K562 (cell line): Measurements from ENCODE around the gene ENTR1.

Source experiments
- ELF4 ChIP-seq: fragments of 450-650 bp; formaldehyde crosslinking; IDR thresholded peaks from 2 replicates; pipeline ENCODE4 v1.4.0; 2022; ENCODE audit warnings: missing genetic modification characterization
- FOXM1 ChIP-seq, 2 experiments: fragments of 450-650 bp in 1 of 2; sonication (generic) in 1 of 2; formaldehyde crosslinking in 1 of 2; IDR thresholded peaks; 2 replicates each; pipeline versions ENCODE4 v1.6.1 to v1.9.0; 2017 to 2022; ENCODE audit warnings: low read depth in 2 of 2, mild to moderate bottlenecking in 2 of 2, missing genetic modification reagents in 1 of 2, moderate library complexity in 1 of 2
- NFE2L1 ChIP-seq: fragments of 450-650 bp; IDR thresholded peaks from 2 replicates; pipeline ENCODE4 v1.6.1; 2016; ENCODE audit warnings: missing genetic modification characterization, low read depth, mild to moderate bottlenecking, missing compliant biosample characterization, moderate library complexity, borderline replicate concordance
- NR2C2 ChIP-seq, 2 experiments: fragments of 200-800 bp in 1 of 2; sonication (Bioruptor generic) in 1 of 2; sonication (generic) in 1 of 2; formaldehyde crosslinking in 1 of 2; IDR thresholded peaks; 2 replicates each; pipeline versions ENCODE4 v1.6.1 to v1.8.0; 2016 to 2022; ENCODE audit warnings: mild to moderate bottlenecking in 1 of 2, missing compliant biosample characterization in 1 of 2, missing genetic modification characterization in 1 of 2, missing genetic modification reagents in 1 of 2
- RHOXF2B ChIP-seq: fragments of 250-450 bp; sonication (Bioruptor Pico); conservative IDR thresholded peaks from 2 replicates; pipeline ENCODE4 v1.5.1; 2021
- RUNX1 ChIP-seq: sonication (generic); IDR thresholded peaks from 2 replicates; pipeline ENCODE4 v1.6.1; 2016; ENCODE audit warnings: antibody characterized with exemption, low read depth
- SAFB ChIP-seq: fragments of 200-400 bp; formaldehyde crosslinking; IDR thresholded peaks from 2 replicates; pipeline ENCODE4 v1.6.1; 2017; ENCODE audit warnings: low read depth, low read length, borderline replicate concordance
- SMAD2 ChIP-seq: fragments of 150-350 bp; IDR thresholded peaks from 2 replicates; pipeline ENCODE4 v1.6.1; 2014; ENCODE audit warnings: low read depth, mild to moderate bottlenecking, low read length
- TEAD4 ChIP-seq, 2 experiments: sonication (generic) in 1 of 2; formaldehyde crosslinking in 1 of 2; IDR thresholded peaks; 2 replicates each; pipeline versions ENCODE4 v1.6.1 to v1.8.0; 2012 to 2022; ENCODE audit warnings: borderline replicate concordance in 1 of 2, inconsistent platforms in 1 of 2, low read length in 1 of 2, mild to moderate bottlenecking in 1 of 2, missing genetic modification reagents in 1 of 2
- ZHX1 ChIP-seq: fragments of 150-350 bp; conservative IDR thresholded peaks from 2 replicates; pipeline ENCODE4 v1.6.1; 2014; ENCODE audit warnings: low read length
- TF ChIP-seq, protein P1 (sequence below): sonication (generic); formaldehyde crosslinking; IDR thresholded peaks from 2 replicates; pipeline ENCODE4 v1.8.0; 2022; ENCODE audit warnings: mild to moderate bottlenecking, missing genetic modification reagents, borderline replicate concordance
- TF ChIP-seq, protein P2 (sequence below): sonication (generic); formaldehyde crosslinking; IDR thresholded peaks from 2 replicates; pipeline ENCODE4 v1.8.1; 2022; ENCODE audit warnings: missing genetic modification reagents
- TF ChIP-seq, protein P3 (sequence below), 3 experiments: IDR thresholded peaks in 2 of 3; conservative IDR thresholded peaks in 1 of 3; 2 replicates each; pipeline ENCODE4 v1.5.1; 2011 to 2012; ENCODE audit warnings: low read length in 3 of 3, mild to moderate bottlenecking in 3 of 3, control low read depth in 2 of 3, improper control_type of control experiment in 1 of 3, inconsistent platforms in 1 of 3, low read depth in 1 of 3, mixed read lengths in 1 of 3, moderate library complexity in 1 of 3; ENCODE audit not compliant: insufficient read depth in 2 of 3

- TF ChIP-seq SAFB, result no peak
- TF ChIP-seq NFE2L1 (tag), result no peak
- TF ChIP-seq SMAD2, result no peak
- TF ChIP-seq ZHX1, result no peak
- TF ChIP-seq, protein P1, sequence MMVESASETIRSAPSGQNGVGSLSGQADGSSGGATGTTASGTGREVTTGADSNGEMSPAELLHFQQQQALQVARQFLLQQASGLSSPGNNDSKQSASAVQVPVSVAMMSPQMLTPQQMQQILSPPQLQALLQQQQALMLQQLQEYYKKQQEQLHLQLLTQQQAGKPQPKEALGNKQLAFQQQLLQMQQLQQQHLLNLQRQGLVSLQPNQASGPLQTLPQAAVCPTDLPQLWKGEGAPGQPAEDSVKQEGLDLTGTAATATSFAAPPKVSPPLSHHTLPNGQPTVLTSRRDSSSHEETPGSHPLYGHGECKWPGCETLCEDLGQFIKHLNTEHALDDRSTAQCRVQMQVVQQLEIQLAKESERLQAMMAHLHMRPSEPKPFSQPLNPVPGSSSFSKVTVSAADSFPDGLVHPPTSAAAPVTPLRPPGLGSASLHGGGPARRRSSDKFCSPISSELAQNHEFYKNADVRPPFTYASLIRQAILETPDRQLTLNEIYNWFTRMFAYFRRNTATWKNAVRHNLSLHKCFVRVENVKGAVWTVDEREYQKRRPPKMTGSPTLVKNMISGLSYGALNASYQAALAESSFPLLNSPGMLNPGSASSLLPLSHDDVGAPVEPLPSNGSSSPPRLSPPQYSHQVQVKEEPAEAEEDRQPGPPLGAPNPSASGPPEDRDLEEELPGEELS (CRISPR knock-in tag), result no peak
- TF ChIP-seq, protein P2, sequence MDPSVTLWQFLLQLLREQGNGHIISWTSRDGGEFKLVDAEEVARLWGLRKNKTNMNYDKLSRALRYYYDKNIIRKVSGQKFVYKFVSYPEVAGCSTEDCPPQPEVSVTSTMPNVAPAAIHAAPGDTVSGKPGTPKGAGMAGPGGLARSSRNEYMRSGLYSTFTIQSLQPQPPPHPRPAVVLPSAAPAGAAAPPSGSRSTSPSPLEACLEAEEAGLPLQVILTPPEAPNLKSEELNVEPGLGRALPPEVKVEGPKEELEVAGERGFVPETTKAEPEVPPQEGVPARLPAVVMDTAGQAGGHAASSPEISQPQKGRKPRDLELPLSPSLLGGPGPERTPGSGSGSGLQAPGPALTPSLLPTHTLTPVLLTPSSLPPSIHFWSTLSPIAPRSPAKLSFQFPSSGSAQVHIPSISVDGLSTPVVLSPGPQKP, result no peak
- TF ChIP-seq, protein P3, sequence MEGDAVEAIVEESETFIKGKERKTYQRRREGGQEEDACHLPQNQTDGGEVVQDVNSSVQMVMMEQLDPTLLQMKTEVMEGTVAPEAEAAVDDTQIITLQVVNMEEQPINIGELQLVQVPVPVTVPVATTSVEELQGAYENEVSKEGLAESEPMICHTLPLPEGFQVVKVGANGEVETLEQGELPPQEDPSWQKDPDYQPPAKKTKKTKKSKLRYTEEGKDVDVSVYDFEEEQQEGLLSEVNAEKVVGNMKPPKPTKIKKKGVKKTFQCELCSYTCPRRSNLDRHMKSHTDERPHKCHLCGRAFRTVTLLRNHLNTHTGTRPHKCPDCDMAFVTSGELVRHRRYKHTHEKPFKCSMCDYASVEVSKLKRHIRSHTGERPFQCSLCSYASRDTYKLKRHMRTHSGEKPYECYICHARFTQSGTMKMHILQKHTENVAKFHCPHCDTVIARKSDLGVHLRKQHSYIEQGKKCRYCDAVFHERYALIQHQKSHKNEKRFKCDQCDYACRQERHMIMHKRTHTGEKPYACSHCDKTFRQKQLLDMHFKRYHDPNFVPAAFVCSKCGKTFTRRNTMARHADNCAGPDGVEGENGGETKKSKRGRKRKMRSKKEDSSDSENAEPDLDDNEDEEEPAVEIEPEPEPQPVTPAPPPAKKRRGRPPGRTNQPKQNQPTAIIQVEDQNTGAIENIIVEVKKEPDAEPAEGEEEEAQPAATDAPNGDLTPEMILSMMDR (IDR thresholded peaks at IDR 0.05 in 2 of 3, conservative IDR thresholded peaks at IDR 0.05 in 1 of 3; ENCODE audit: insufficient read depth in 2 of 3, low read depth in 1 of 3, low read length in 3 of 3), result no peak
- TF ChIP-seq NR2C2 (CRISPR knock-in tag; IDR thresholded peaks at IDR 0.05), result no peak
- TF ChIP-seq NR2C2 (tag; IDR thresholded peaks at IDR 0.05), result no peak
- no peak for TF ChIP-seq ELF4 (CRISPR knock-in tag)
- no peak for TF ChIP-seq TEAD4 (IDR thresholded peaks at IDR 0.05; ENCODE audit: low read length)
- no peak for TF ChIP-seq TEAD4 (CRISPR knock-in tag; IDR thresholded peaks at IDR 0.05; ENCODE audit: borderline replicate concordance)
- no peak for TF ChIP-seq FOXM1 (IDR thresholded peaks at IDR 0.05; ENCODE audit: low read depth)
- TF ChIP-seq FOXM1 (CRISPR knock-in tag; IDR thresholded peaks at IDR 0.05; ENCODE audit: low read depth), result no peak
- TF ChIP-seq RHOXF2B (CRISPR knock-in tag), result no peak
- TF ChIP-seq RUNX1, result no peak
These were observed 53.1 kb downstream of the ENTR1 start for GRCh38 chr9:136357202-136357725.
